ENCODE data around the gene ZNF652.

ZNF652 gene

DNA sequence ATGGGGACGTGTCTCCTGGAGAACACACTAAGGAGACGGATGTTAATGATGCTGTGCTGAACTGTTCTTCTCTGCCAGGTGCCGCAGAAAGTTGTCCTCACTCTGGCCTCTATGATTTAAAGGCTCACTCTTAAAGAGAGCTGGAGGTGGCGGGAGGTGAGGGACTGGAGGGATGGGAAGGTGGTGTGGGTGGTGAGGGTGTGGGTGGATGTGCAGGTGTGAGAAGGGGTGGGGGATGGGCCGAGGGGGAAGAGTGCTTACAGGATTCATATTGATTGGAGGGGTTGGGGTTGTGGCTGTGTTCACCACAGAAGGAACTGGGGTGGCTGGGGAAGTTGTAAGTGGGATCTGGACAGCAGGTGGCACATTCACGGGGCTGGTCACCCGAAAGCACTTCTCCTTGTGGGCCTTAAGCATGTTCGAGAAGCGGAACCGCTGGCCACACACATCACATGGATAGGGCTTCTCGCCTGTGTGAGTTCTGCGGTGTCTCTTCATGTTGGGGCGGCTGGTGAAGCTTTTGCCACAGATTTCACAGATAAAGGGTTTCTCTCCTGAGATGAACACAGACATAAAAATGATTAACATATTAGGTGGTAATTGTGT is 63.6 kb downstream of the ZNF652 start:
- peaks cover 24% of the 10 kb centered on the region for H3K36me3 ChIP-seq (ENCODE audit: insufficient read depth, low read length)
- H3K9me2 ChIP-seq (ENCODE audit: low read depth, low read length): no peaks in the 10 kb centered on the region
- H3K9me3 ChIP-seq (ENCODE audit: low read length): no peaks in the 10 kb centered on the region
- no peak overlapping the region for H3K9ac ChIP-seq (ENCODE audit: low read length)
- H3K79me2 ChIP-seq (ENCODE audit: insufficient read depth, low read length): no peaks in the 10 kb centered on the region
- H3F3A ChIP-seq (ENCODE audit: insufficient read depth, low read length): no peaks in the 10 kb centered on the region
- no peak overlapping the region for H3K27ac ChIP-seq (ENCODE audit: low read depth, low read length, poor library complexity, severe bottlenecking)
- H4K20me1 ChIP-seq (ENCODE audit: insufficient read depth, low read length): no peaks in the 10 kb centered on the region
- H3K4me2 ChIP-seq (ENCODE audit: low read length): no peak overlapping the region
- H2AFZ ChIP-seq (ENCODE audit: low read length): no peak overlapping the region
- TF ChIP-seq EZH2 (IDR thresholded peaks at IDR 0.05; ENCODE audit: borderline replicate concordance, low read length) (no peak), CTCF (IDR thresholded peaks at IDR 0.05; ENCODE audit: low read length) (no peak)
- no peaks in the 10 kb centered on the region for H3K4me1 ChIP-seq (ENCODE audit: insufficient read depth, low read length, severe bottlenecking)
- H3K4me3 ChIP-seq (ENCODE audit: low read depth, low read length, poor library complexity, severe bottlenecking): no peak overlapping the region
- H3K27me3 ChIP-seq (ENCODE audit: insufficient read depth, low read length): no peaks in the 10 kb centered on the region

- Histone ChIP-seq H2AFZ (ENCODE audit: low read length) (no peak overlapping the region), H3K9me3 (ENCODE audit: low read length) (no peaks in the 10 kb centered on the region), H3K27me3 (ENCODE audit: insufficient read depth, low read length) (no peaks in the 10 kb centered on the region), H3K36me3 (ENCODE audit: insufficient read depth, low read length) (peaks cover 24% of the 10 kb centered on the region), H3F3A (ENCODE audit: insufficient read depth, low read length) (no peaks in the 10 kb centered on the region), H3K27ac (ENCODE audit: low read depth, low read length, poor library complexity, severe bottlenecking) (no peak overlapping the region), H3K4me1 (ENCODE audit: insufficient read depth, low read length, severe bottlenecking) (no peaks in the 10 kb centered on the region), H3K9ac (ENCODE audit: low read length) (no peak overlapping the region), H4K20me1 (ENCODE audit: insufficient read depth, low read length) (no peaks in the 10 kb centered on the region), H3K4me2 (ENCODE audit: low read length) (no peak overlapping the region), H3K4me3 (ENCODE audit: low read depth, low read length, poor library complexity, severe bottlenecking) (no peak overlapping the region), H3K9me2 (ENCODE audit: low read depth, low read length) (no peaks in the 10 kb centered on the region), H3K79me2 (ENCODE audit: insufficient read depth, low read length) (no peaks in the 10 kb centered on the region)
- TF ChIP-seq EZH2 (IDR thresholded peaks at IDR 0.05; ENCODE audit: borderline replicate concordance, low read length) (no peak), CTCF (IDR thresholded peaks at IDR 0.05; ENCODE audit: low read length) (no peak)
These were observed 64.9 kb downstream of the ZNF652 start for GRCh38 chr17:49297141-49297540.

- Histone ChIP-seq H3K9me2 (ENCODE audit: low read depth, low read length) (no peaks in the 10 kb centered on the region), H4K20me1 (ENCODE audit: insufficient read depth, low read length) (no peaks in the 10 kb centered on the region), H3K79me2 (ENCODE audit: insufficient read depth, low read length) (no peaks in the 10 kb centered on the region), H3K27ac (ENCODE audit: low read depth, low read length, poor library complexity, severe bottlenecking) (no peak overlapping the region), H3K27me3 (ENCODE audit: insufficient read depth, low read length) (no peaks in the 10 kb centered on the region), H3K4me1 (ENCODE audit: insufficient read depth, low read length, severe bottlenecking) (no peaks in the 10 kb centered on the region), H3K9ac (ENCODE audit: low read length) (no peak overlapping the region), H3K36me3 (ENCODE audit: insufficient read depth, low read length) (peaks cover 25% of the 10 kb centered on the region), H3K9me3 (ENCODE audit: low read length) (no peaks in the 10 kb centered on the region), H3K4me2 (ENCODE audit: low read length) (no peak overlapping the region), H2AFZ (ENCODE audit: low read length) (no peak overlapping the region), H3K4me3 (ENCODE audit: low read depth, low read length, poor library complexity, severe bottlenecking) (no peak overlapping the region), H3F3A (ENCODE audit: insufficient read depth, low read length) (no peaks in the 10 kb centered on the region)
- TF ChIP-seq EZH2 (IDR thresholded peaks at IDR 0.05; ENCODE audit: borderline replicate concordance, low read length) (no peak), CTCF (IDR thresholded peaks at IDR 0.05; ENCODE audit: low read length) (no peak)
These were observed 67.9 kb downstream of the ZNF652 start for GRCh38 chr17:49294122-49294521.

Measured in OCI-LY1 (cell line).